Upper lobe of left lung (tissue), 4 donors: ENCODE results near the gene RAB38.

Source experiments
- CTCF ChIP-seq, 6 experiments: fragments of 450-650 bp in 4 of 6; fragments of 200-600 bp in 2 of 6; sonication (generic) in 2 of 6; IDR thresholded peaks; one replicate each; pipeline ENCODE4 v1.5.1; 2016 to 2019; ENCODE audit warnings: antibody characterized with exemption in 6 of 6
- EP300 ChIP-seq, 4 donors: sonication (generic); formaldehyde crosslinking; IDR thresholded peaks; one replicate each; pipeline ENCODE4 v1.5.1; 2017; ENCODE audit warnings: antibody characterized with exemption in 4 of 4, control low read depth in 2 of 4
- POLR2A ChIP-seq, 4 donors: fragments of 450-650 bp; IDR thresholded peaks; one replicate each; pipeline ENCODE4 v1.5.1; 2016 to 2017; ENCODE audit warnings: antibody characterized with exemption in 4 of 4, mild to moderate bottlenecking in 2 of 4
- POLR2AphosphoS5 ChIP-seq, 2 donors: sonication (generic); formaldehyde crosslinking; IDR thresholded peaks; one replicate each; pipeline ENCODE4 v1.5.1; 2017; ENCODE audit warnings: antibody characterized with exemption in 2 of 2

- TF ChIP-seq CTCF (IDR thresholded peaks at IDR 0.05) (no peak), POLR2AphosphoS5 (IDR thresholded peaks at IDR 0.05) (no peak), POLR2A (IDR thresholded peaks at IDR 0.05) (no peak), EP300 (IDR thresholded peaks at IDR 0.05) (no peak)
These were observed 33.5 kb upstream of the RAB38 start for GRCh38 chr11:88208745-88209144.
